Measurements from ENCODE around the gene C22orf31. TPM values are rescaled to one million over a fixed set of nuclear protein-coding genes. Genes with fewer than 3 reads are reported as not detected.
A peak's percentile ranks its signal among the peaks of the same experiment; 100 is the strongest.

The C22orf31 gene
- total RNA-seq, 2 donors from 2014 or later = not detected

GRCh38 chr22:29074276-29074772 is 12.7 kb upstream of the C22orf31 start:
- no peaks in the 10 kb centered on the region for H3K27me3 ChIP-seq
- H3K4me1 ChIP-seq = peaks cover 0 to 49% of the 10 kb centered on the region in 2 donors
- TF ChIP-seq CTCF (IDR thresholded peaks at IDR 0.05) = no peak
- DNase-seq (ENCODE audit: low spot score) = no peak
- H3K9me3 ChIP-seq = no peaks in the 10 kb centered on the region
- peak overlapping the region; percentile 71 to 78 for H3K4me3 ChIP-seq
- no peaks in the 10 kb centered on the region for H3K36me3 ChIP-seq
- peak overlapping the region; percentile 76 to 81 for H3K27ac ChIP-seq

- no peak for TF ChIP-seq CTCF (IDR thresholded peaks at IDR 0.05)
- Histone ChIP-seq H3K27me3 (no peaks in the 10 kb centered on the region), H3K4me3 (peak overlapping the region; percentile 71 to 78), H3K4me1 (peaks cover 0 to 43% of the 10 kb centered on the region in 2 donors), H3K36me3 (no peaks in the 10 kb centered on the region), H3K27ac (peak overlapping the region; percentile 76 to 81), H3K9me3 (no peaks in the 10 kb centered on the region)
- DNase-seq (ENCODE audit: low spot score) = no peak
Measured at GRCh38 chr22:29073618-29074275, 12.1 kb upstream of the C22orf31 start.

- peak within 1 kb of the TSS; percentile 71 to 78 for H3K4me3 ChIP-seq
- no peak for TF ChIP-seq CTCF (IDR thresholded peaks at IDR 0.05)
- no peak for DNase-seq (ENCODE audit: low spot score)
- H3K4me1 ChIP-seq = peaks cover 0 to 38% of the 10 kb centered on the region in 2 donors
- H3K27ac ChIP-seq = peak within 1 kb of the TSS; percentile 76 to 81
- H3K27me3 ChIP-seq = no peaks in the 10 kb centered on the region
- H3K36me3 ChIP-seq = no peaks in the 10 kb centered on the region
- H3K9me3 ChIP-seq = no peaks in the 10 kb centered on the region
Measured at GRCh38 chr22:29072979-29073617, 11.5 kb upstream of the C22orf31 start, which contains the start of gene KREMEN1. TSS of gene KREMEN1 (plus strand) at chr22:29073035. CDS start at chr22:29073131, 96 bp downstream.

GRCh38 chr22:29072193-29072978 is 10.8 kb upstream of the C22orf31 start:
- Histone ChIP-seq H3K4me3 (peak overlapping the region; percentile 71 to 78), H3K27ac (no peak overlapping the region), H3K27me3 (no peaks in the 10 kb centered on the region), H3K4me1 (peaks cover 0 to 38% of the 10 kb centered on the region in 2 donors), H3K36me3 (no peaks in the 10 kb centered on the region), H3K9me3 (no peaks in the 10 kb centered on the region)
- TF ChIP-seq CTCF (IDR thresholded peaks at IDR 0.05) = no peak
- DNase-seq (ENCODE audit: low spot score) = peak; percentile 80

GRCh38 chr22:29071261-29072045 is 9.8 kb upstream of the C22orf31 start:
- H3K27me3 ChIP-seq = no peaks in the 10 kb centered on the region
- no peaks in the 10 kb centered on the region for H3K9me3 ChIP-seq
- peaks cover 0 to 38% of the 10 kb centered on the region in 2 donors for H3K4me1 ChIP-seq
- H3K4me3 ChIP-seq = peak overlapping the region; percentile 19 to 71
- DNase-seq (ENCODE audit: low spot score) = no peak
- H3K27ac ChIP-seq = no peak overlapping the region
- H3K36me3 ChIP-seq = no peaks in the 10 kb centered on the region
- TF ChIP-seq CTCF (IDR thresholded peaks at IDR 0.05) = no peak
